ENCODE data around the gene CDK5. TPM values are rescaled to one million over a fixed set of nuclear protein-coding genes. Genes with fewer than 3 reads are reported as not detected.

Gene CDK5
- total and polyA plus RNA-seq, 10 of the 15 experiments (the other 5 are each of a cell fraction or from before 2014, with no cell fraction given) = 1.5 to 33.4 (median 21.6) TPM

- WGBS (ENCODE audit: insufficient coverage, insufficient replicate concordance, low lambda C conversion rate, missing lambda C conversion rate) = 70% methylated on average over 6 of the region's 26 CpGs
- Histone ChIP-seq H4K20me1 (ENCODE audit: control insufficient read depth, insufficient read depth) (no peaks in the 10 kb centered on the region), H3K27ac (ENCODE audit: control insufficient read depth, insufficient read depth) (no peak overlapping the region), H3K79me2 (ENCODE audit: control insufficient read depth, insufficient read depth, low read length) (no peaks in the 10 kb centered on the region), H3K4me2 (ENCODE audit: control insufficient read depth, insufficient read depth) (0 out of 2 replicates have a peak overlapping the region, but pooled peaks have one; percentile 3), H3K36me3 (ENCODE audit: control insufficient read depth in 2 of 2, insufficient read depth in 2 of 2, low read length in 1 of 2) (no peaks in the 10 kb centered on the region), H2AFZ (ENCODE audit: control insufficient read depth, low read depth, low read length) (no peak overlapping the region), H3K4me1 (ENCODE audit: control insufficient read depth, insufficient read depth, low read length) (peaks cover 7% of the 10 kb centered on the region), H3K27me3 (replicated peaks in 1 of 2; ENCODE audit: control insufficient read depth in 2 of 2, insufficient read depth in 2 of 2, low read length in 1 of 2) (peaks cover 0 to 1% of the 10 kb centered on the region in 2 experiments; a peak in 2 of 4 replicates), H3K9ac (ENCODE audit: control insufficient read depth, insufficient read depth, low read length) (no peak overlapping the region), H3K4me3 (no peak overlapping the region), H3K9me3 (replicated peaks; ENCODE audit: control insufficient read depth, insufficient read depth, low read length) (no peaks in the 10 kb centered on the region)
- no TSS peak for BruUV-seq (replicated peaks)
- intact Hi-C loops (cut with micrococcal nuclease; ENCODE audit: unreplicated experiment) = loop anchor here (5.0 kb wide), 1 partner anchor 99 kb away; no protein-coding TSS in a partner anchor
- CTCF ChIA-PET = interaction anchor here (1.3 kb wide), 1 partner anchor 97 kb away, joined by 3 read pairs; no protein-coding TSS in a partner anchor
- FAIRE-seq (no peak), ATAC-seq (no peak), DNase-seq (ENCODE audit: low read depth, low spot score) (no peak)
- TF ChIP-seq ZBTB40 (IDR thresholded peaks at IDR 0.05; ENCODE audit: borderline replicate concordance) = no peak
- no peak for TF ChIP-seq SIN3A (IDR thresholded peaks at IDR 0.05; ENCODE audit: low read depth, low read length)
- no peak for TF ChIP-seq ZZZ3 (IDR thresholded peaks at IDR 0.05; ENCODE audit: control insufficient read depth, insufficient read length, low read depth)
- no peak for TF ChIP-seq POLR2AphosphoS5 (IDR thresholded peaks at IDR 0.05; ENCODE audit: low read length)
- TF ChIP-seq MLLT1 (IDR thresholded peaks at IDR 0.05) = no peak
- TF ChIP-seq HSF1 (IDR thresholded peaks at IDR 0.05; ENCODE audit: low read depth, low read length) = no peak
- TF ChIP-seq CUX1 (IDR thresholded peaks at IDR 0.05; ENCODE audit: insufficient replicate concordance, low read depth, low read length) = no peak
- POLR2A ChIA-PET = no interaction called here
- in situ Hi-C loops (cut with MboI) = no loop called here
- SMC1A ChIA-PET (ENCODE audit: uncharacterized antibody, unreplicated experiment) = no interaction called here
- RAD21 ChIA-PET (ENCODE audit: unreplicated experiment) = no interaction called here
Measured at GRCh38 chr7:151013356-151013732, 44.4 kb downstream of the CDK5 start.
